Tibial nerve (tissue), 3 donors: Measurements from ENCODE around the gene TTBK2.

Experiments
- POLR2A ChIP-seq, 2 donors: fragments of 450-650 bp; IDR thresholded peaks; one replicate each; pipeline ENCODE4 v1.6.1; 2017; ENCODE audit warnings: antibody characterized with exemption in 2 of 2, mild to moderate bottlenecking in 2 of 2, moderate library complexity in 2 of 2
- TF ChIP-seq, protein P1 (sequence below), 5 experiments: fragments of 200-600 bp in 3 of 5; fragments of 450-650 bp in 2 of 5; sonication (generic) in 3 of 5; IDR thresholded peaks; one replicate each; pipeline ENCODE4 v1.5.1; 2016 to 2019; ENCODE audit warnings: antibody characterized with exemption in 5 of 5, mild to moderate bottlenecking in 3 of 5, moderate library complexity in 2 of 5

GRCh38 chr15:42876224-42876623 lies 44.4 kb downstream of the TTBK2 start:
- TF ChIP-seq, protein P1, sequence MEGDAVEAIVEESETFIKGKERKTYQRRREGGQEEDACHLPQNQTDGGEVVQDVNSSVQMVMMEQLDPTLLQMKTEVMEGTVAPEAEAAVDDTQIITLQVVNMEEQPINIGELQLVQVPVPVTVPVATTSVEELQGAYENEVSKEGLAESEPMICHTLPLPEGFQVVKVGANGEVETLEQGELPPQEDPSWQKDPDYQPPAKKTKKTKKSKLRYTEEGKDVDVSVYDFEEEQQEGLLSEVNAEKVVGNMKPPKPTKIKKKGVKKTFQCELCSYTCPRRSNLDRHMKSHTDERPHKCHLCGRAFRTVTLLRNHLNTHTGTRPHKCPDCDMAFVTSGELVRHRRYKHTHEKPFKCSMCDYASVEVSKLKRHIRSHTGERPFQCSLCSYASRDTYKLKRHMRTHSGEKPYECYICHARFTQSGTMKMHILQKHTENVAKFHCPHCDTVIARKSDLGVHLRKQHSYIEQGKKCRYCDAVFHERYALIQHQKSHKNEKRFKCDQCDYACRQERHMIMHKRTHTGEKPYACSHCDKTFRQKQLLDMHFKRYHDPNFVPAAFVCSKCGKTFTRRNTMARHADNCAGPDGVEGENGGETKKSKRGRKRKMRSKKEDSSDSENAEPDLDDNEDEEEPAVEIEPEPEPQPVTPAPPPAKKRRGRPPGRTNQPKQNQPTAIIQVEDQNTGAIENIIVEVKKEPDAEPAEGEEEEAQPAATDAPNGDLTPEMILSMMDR (IDR thresholded peaks at IDR 0.05), result no peak
- TF ChIP-seq POLR2A (IDR thresholded peaks at IDR 0.05), result no peak
